Measurements from ENCODE around the gene ZFP3. TPM values are rescaled to one million over a fixed set of nuclear protein-coding genes. Genes with fewer than 3 reads are reported as not detected.
"Not testable (repeated sequence)": the region's sequence is repeated elsewhere in the genome, so short reads cannot be mapped to it uniquely, and the experiment has no call there.

The ZFP3 gene
- total RNA-seq, 1 donor from 2014 or later, result 0.55 TPM

DNA sequence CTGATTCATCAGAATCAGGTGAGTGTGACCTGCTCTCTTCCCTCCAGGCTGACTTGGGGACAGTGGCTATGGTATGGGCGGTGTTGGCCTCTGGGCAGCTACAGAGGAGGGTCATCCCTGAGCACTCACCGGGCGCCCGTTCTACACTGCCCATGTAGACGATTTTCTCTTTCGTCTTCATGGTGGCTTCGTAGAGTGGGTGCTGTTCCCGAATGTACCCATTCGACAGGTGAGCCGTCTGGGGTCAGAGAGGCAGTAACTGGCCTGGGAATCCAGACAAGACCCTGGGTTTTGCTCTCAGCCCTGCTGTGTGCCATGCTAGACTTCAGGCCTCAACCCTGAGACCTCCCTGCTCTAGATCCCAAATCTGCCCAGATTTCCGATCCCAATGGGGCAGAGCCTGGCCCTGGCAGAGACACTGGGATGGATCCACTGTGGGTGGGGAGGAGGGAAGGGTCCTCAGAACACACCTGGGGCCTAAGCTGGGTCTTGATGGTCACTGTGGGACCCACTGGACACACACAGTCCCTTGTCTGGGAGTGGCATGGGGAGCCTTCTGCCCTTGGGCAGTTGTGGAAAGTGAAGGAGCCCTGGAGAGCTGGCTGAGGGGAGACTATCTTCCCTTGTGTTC is 50.8 kb downstream of the ZFP3 start:
- TF ChIP-seq, protein P1, sequence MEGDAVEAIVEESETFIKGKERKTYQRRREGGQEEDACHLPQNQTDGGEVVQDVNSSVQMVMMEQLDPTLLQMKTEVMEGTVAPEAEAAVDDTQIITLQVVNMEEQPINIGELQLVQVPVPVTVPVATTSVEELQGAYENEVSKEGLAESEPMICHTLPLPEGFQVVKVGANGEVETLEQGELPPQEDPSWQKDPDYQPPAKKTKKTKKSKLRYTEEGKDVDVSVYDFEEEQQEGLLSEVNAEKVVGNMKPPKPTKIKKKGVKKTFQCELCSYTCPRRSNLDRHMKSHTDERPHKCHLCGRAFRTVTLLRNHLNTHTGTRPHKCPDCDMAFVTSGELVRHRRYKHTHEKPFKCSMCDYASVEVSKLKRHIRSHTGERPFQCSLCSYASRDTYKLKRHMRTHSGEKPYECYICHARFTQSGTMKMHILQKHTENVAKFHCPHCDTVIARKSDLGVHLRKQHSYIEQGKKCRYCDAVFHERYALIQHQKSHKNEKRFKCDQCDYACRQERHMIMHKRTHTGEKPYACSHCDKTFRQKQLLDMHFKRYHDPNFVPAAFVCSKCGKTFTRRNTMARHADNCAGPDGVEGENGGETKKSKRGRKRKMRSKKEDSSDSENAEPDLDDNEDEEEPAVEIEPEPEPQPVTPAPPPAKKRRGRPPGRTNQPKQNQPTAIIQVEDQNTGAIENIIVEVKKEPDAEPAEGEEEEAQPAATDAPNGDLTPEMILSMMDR (IDR thresholded peaks at IDR 0.05), result no peak
- Mint-ChIP-seq H3K27ac (ENCODE audit: unreplicated experiment) (no peak overlapping the region), H3K9me3 (ENCODE audit: low read depth) (no peaks in the 10 kb centered on the region), H3K36me3 (ENCODE audit: low read depth) (no peaks in the 10 kb centered on the region), H3K4me3 (ENCODE audit: unreplicated experiment) (no peak overlapping the region), H3K4me1 (ENCODE audit: low read depth) (no peaks in the 10 kb centered on the region), H3K27me3 (ENCODE audit: low read depth) (peaks cover 15% of the 10 kb centered on the region)
- no peak for DNase-seq (ENCODE audit: low spot score)

DNA sequence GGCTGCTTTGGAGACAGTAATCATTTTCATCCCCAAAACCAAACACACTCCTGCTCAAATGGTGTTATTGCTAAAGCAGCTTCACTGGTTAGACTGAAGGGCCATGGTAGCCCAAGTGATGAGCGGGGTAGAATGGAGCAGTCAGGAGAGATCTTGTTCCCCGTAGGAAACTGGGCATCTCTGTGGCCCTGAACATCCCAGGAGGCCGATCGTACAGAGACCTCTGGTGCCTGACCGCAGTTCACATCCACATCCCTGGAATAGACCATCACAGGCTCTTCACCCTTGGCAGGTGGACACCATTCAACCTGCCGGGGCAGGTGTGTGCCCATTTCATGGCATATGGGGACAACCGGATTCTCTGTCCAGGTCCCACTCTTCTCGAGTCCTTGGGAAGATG is 51.5 kb downstream of the ZFP3 start:
- H3K36me3 Mint-ChIP-seq (ENCODE audit: low read depth); H3K4me3 Mint-ChIP-seq (ENCODE audit: unreplicated experiment); H3K27ac Mint-ChIP-seq (ENCODE audit: unreplicated experiment); DNase-seq (ENCODE audit: low spot score); H3K4me1 Mint-ChIP-seq (ENCODE audit: low read depth); H3K9me3 Mint-ChIP-seq (ENCODE audit: low read depth): not testable (repeated sequence)
- H3K27me3 Mint-ChIP-seq (ENCODE audit: low read depth), result peaks cover 15% of the 10 kb centered on the region

DNA sequence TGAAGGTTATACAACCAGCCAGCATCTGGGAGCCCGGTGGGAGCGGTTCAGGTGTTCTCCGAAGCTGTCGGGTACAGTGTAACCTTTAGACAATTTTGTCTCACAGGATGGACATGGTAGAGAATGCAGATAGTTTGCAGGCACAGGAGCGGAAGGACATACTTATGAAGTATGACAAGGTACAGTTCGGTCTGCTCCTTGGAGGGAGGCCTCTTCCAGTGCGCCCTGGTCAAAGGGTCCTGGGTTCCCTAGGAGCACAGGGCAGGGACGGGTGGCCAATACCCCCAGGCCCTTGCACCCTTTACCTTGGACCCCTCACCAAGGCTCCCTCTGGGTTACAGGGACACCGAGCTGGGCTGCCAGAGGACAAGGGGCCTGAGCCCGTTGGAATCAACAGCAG is 52.0 kb downstream of the ZFP3 start:
- H3K9me3 Mint-ChIP-seq (ENCODE audit: low read depth); H3K4me1 Mint-ChIP-seq (ENCODE audit: low read depth); H3K36me3 Mint-ChIP-seq (ENCODE audit: low read depth); H3K4me3 Mint-ChIP-seq (ENCODE audit: unreplicated experiment); DNase-seq (ENCODE audit: low spot score); H3K27ac Mint-ChIP-seq (ENCODE audit: unreplicated experiment): not testable (repeated sequence)
- peaks cover 15% of the 10 kb centered on the region for H3K27me3 Mint-ChIP-seq (ENCODE audit: low read depth)

DNA sequence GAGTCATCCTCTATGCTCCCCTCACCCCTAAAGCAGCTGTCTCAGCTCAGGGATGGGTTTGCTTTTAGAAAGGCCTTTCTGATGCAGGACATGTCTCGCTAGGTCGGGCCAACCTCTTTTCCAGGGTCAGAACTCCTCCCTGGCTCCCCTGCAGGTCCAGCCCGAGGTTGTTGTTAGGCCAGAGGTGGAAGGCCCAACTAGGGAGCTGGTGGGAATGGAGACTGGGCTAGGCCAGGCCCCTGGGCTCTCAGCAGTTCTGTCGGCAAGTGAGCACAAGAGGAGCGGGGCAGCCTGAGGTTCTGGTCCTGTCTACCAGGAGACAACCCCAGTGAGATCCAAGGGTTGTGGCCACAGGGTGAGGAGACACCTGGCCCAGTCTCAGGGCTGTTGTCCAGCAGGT is 52.4 kb downstream of the ZFP3 start:
- H3K4me3 Mint-ChIP-seq (ENCODE audit: unreplicated experiment); H3K4me1 Mint-ChIP-seq (ENCODE audit: low read depth); H3K27ac Mint-ChIP-seq (ENCODE audit: unreplicated experiment); DNase-seq (ENCODE audit: low spot score); H3K9me3 Mint-ChIP-seq (ENCODE audit: low read depth); H3K36me3 Mint-ChIP-seq (ENCODE audit: low read depth): not testable (repeated sequence)
- H3K27me3 Mint-ChIP-seq (ENCODE audit: low read depth), result peaks cover 15% of the 10 kb centered on the region

DNA sequence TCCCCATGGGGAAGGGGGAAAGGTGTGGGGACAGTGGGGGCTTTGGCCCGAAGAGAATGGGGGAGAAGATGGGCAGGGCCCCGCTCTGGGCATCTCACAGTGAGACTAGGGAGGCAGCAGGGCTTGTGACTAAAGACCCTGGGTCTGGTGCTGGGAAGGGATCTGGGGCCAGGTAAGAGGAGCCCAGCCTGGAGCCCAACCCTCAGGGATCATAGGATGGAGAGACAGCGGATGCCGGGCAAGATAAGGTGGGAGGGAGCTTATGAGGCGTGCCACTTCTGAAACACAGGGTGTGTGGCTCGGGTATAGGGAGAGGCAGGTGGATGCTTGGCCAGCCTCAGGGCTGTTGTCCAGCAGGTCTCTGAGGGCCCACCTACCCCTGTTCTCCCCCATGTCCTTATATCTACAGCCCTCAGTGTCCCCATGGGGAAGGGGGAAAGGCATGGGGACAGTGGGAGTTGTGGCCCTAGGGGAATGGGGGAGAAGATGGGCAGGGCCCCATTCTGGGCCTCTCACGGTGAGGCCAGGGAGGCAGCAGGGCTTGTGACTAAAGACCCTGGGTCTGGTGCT is 53.0 kb downstream of the ZFP3 start:
- Mint-ChIP-seq H3K27ac (ENCODE audit: unreplicated experiment) (no peak overlapping the region), H3K4me3 (ENCODE audit: unreplicated experiment) (no peak overlapping the region), H3K9me3 (ENCODE audit: low read depth) (no peaks in the 10 kb centered on the region), H3K27me3 (ENCODE audit: low read depth) (peaks cover 13% of the 10 kb centered on the region), H3K36me3 (ENCODE audit: low read depth) (no peaks in the 10 kb centered on the region), H3K4me1 (ENCODE audit: low read depth) (no peaks in the 10 kb centered on the region)
- no peak for DNase-seq (ENCODE audit: low spot score)
- TF ChIP-seq, protein P1 (IDR thresholded peaks at IDR 0.05), result no peak

DNA sequence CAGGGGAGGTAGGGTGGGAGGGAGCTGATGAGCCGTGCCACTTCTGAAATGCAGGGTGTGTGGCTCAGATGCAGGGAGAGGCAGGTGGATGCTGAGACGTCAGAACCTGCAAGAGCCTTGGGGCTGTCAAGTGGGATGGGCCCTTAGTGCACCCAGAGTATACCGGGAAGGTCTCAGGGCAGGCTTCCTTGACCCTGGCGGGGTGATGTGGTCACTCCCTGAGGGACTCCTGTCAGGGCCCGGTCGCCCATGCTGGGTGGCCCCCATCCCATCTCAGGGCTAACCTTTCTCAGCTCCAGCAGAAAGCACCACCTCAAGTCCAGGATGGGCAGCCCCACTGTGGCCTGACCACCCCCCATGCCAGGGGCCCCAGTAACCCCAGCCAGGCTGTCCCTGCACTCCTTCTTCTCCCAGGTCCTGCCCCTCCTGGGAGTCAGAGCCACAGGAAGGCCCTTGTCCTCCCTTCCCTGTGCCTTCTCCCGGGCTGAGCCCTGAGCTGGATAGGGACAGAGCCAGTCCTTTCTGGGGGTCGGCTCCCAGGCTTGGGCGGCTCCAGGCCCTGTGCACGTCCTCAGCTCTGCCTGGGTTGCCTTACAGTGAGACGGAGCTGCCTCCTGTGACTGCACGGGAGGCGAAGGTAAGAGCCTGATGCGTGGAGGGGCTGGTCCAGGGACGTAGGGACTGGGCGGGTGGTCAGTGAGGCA is 53.7 kb downstream of the ZFP3 start:
- DNase-seq (ENCODE audit: low spot score); H3K27ac Mint-ChIP-seq (ENCODE audit: unreplicated experiment); H3K9me3 Mint-ChIP-seq (ENCODE audit: low read depth); H3K4me1 Mint-ChIP-seq (ENCODE audit: low read depth); H3K36me3 Mint-ChIP-seq (ENCODE audit: low read depth); H3K4me3 Mint-ChIP-seq (ENCODE audit: unreplicated experiment); H3K27me3 Mint-ChIP-seq (ENCODE audit: low read depth): not testable (repeated sequence)

DNA sequence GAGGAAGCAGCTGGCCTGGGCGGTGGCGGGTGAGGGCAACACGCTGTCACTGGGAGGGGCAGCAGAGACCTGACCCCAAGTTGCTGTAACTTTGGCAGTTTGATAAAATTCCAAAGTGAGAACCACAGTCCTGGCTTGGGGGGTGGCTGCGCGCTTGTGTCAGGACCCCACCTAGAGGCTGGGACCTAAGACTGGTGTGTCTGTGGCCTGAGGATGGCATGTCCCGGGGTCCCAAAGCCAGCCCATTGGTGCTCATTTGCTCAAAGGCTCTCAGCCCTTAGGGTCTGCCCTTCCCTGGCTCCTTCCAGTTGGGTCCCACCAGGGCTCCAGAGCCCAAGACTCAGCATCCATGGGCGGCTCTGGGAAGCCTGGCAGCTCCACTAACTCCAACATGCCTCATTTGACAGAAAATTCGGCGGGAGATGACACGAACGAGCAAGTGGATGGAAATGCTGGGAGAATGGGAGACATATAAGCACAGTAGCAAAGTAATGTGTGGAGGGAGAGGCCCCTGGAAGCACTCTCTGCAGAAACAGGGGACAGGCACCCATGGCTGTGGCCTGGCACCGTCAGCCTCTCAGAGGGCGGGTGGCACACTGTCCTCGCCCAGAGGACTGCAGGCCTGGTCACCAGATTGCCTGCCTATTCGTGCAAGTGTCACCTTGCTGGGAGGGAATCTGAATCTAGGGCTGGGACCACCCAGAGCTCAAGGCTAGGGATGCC is 54.4 kb downstream of the ZFP3 start:
- H3K9me3 Mint-ChIP-seq (ENCODE audit: low read depth); H3K36me3 Mint-ChIP-seq (ENCODE audit: low read depth); DNase-seq (ENCODE audit: low spot score); H3K4me1 Mint-ChIP-seq (ENCODE audit: low read depth); H3K27me3 Mint-ChIP-seq (ENCODE audit: low read depth); H3K27ac Mint-ChIP-seq (ENCODE audit: unreplicated experiment); H3K4me3 Mint-ChIP-seq (ENCODE audit: unreplicated experiment): not testable (repeated sequence)
